HCEC 1CT (cell line): ENCODE measurements around the gene RNF39.
"Not testable (repeated sequence)": the region's sequence is repeated elsewhere in the genome, so short reads cannot be mapped to it uniquely, and the experiment has no call there.

ENCODE experiments used
- DNase-seq: peaks from one replicate; pipeline ENCODE4 v3.0.0-alpha.2; 2017

The RNF39 gene

GRCh38 chr6:30075094-30075789 lies at the start of gene RNF39:
Gene RNF39, minus strand, starts transcription at chr6:30075769. Its CDS starts 184 bp downstream, at chr6:30075585.
- DNase-seq: no peak

- DNase-seq: peak; percentile 26
Measured at GRCh38 chr6:30122515-30122914, 46.9 kb upstream of the RNF39 start.

GRCh38 chr6:30121446-30122366 lies 46.1 kb upstream of the RNF39 start:
- DNase-seq: peak; percentile 23

GRCh38 chr6:30118691-30119090 lies 43.1 kb upstream of the RNF39 start:
- not testable (repeated sequence) for DNase-seq

- DNase-seq: no peak
Measured at GRCh38 chr6:30116724-30117123, 41.2 kb upstream of the RNF39 start.

- no peak for DNase-seq
Measured at GRCh38 chr6:30113841-30114240, 38.3 kb upstream of the RNF39 start.

- no peak for DNase-seq
Measured at GRCh38 chr6:30113003-30113759, 37.6 kb upstream of the RNF39 start, which contains the start of gene TRIM31. Gene TRIM31, minus strand, starts transcription at chr6:30113090. Its CDS starts 285 bp downstream, at chr6:30112805.

- DNase-seq: no peak
Measured at GRCh38 chr6:30112402-30112994, 36.9 kb upstream of the RNF39 start.

GRCh38 chr6:30111266-30111856 lies 35.8 kb upstream of the RNF39 start:
- no peak for DNase-seq

- no peak for DNase-seq
Measured at GRCh38 chr6:30104661-30105060, 29.1 kb upstream of the RNF39 start.

GRCh38 chr6:30103872-30104179 lies 28.3 kb upstream of the RNF39 start:
- DNase-seq: no peak

GRCh38 chr6:30102970-30103871 lies 27.7 kb upstream of the RNF39 start:
- peak; percentile 84 for DNase-seq

GRCh38 chr6:30102414-30102969 lies 26.9 kb upstream of the RNF39 start:
- peak; percentile 70 for DNase-seq

- DNase-seq: peak; percentile 92
Measured at GRCh38 chr6:30101444-30102413, 26.2 kb upstream of the RNF39 start.

GRCh38 chr6:30100585-30101443 lies 25.2 kb upstream of the RNF39 start:
- no peak for DNase-seq

- no peak for DNase-seq
Measured at GRCh38 chr6:30100154-30100553, 24.6 kb upstream of the RNF39 start.

GRCh38 chr6:30097902-30098768 lies 22.6 kb upstream of the RNF39 start:
- DNase-seq: no peak

GRCh38 chr6:30096829-30097228 lies 21.3 kb upstream of the RNF39 start:
- DNase-seq: no peak
